HEK293T (cell line): ENCODE measurements around the gene ARFIP1.
"Not testable (repeated sequence)": the region's sequence is repeated elsewhere in the genome, so short reads cannot be mapped to it uniquely, and the experiment has no call there.

Source experiments
- CTCF ChIA-PET: fragments of 350-600 bp; formaldehyde crosslinking; extraction: SDS; loops from one replicate; lab custom pipeline; 2021; ENCODE audit warnings: antibody characterized with exemption, inconsistent platforms; lab: Yijun Ruan, JAX
- POLR2A ChIA-PET: fragments of 350-600 bp; formaldehyde crosslinking; extraction: SDS; loops from one replicate; lab custom pipeline; 2020; ENCODE audit warnings: antibody characterized with exemption, inconsistent platforms; lab: Yijun Ruan, JAX
- DNase-seq: peaks from one replicate; pipeline ENCODE4 v3.0.0; 2012; ENCODE audit warnings: mixed read lengths; ENCODE audit errors: extremely low spot score
- ARNT ChIP-seq: fragments of 450-650 bp; IDR thresholded peaks from 2 replicates; pipeline ENCODE4 v1.6.1; 2017; ENCODE audit warnings: mild to moderate bottlenecking
- BHLHE40 ChIP-seq: fragments of 450-650 bp; IDR thresholded peaks from 2 replicates; pipeline ENCODE4 v1.6.1; 2016; ENCODE audit warnings: mild to moderate bottlenecking, moderate library complexity, borderline replicate concordance
- CTBP1 ChIP-seq: fragments of 450-650 bp; IDR thresholded peaks from 2 replicates; pipeline ENCODE4 v1.6.1; 2016; ENCODE audit warnings: borderline replicate concordance
- ELF4 ChIP-seq: fragments of 450-650 bp; IDR thresholded peaks from 2 replicates; pipeline ENCODE4 v1.6.1; 2017; ENCODE audit warnings: antibody characterized with exemption
- FOXA1 ChIP-seq: fragments of 450-650 bp; IDR thresholded peaks from 2 replicates; pipeline ENCODE4 v1.6.1; 2016; ENCODE audit warnings: mild to moderate bottlenecking
- FOXK2 ChIP-seq: fragments of 450-650 bp; IDR thresholded peaks from 2 replicates; pipeline ENCODE4 v1.6.1; 2016; ENCODE audit warnings: mild to moderate bottlenecking
- FOXM1 ChIP-seq: fragments of 450-650 bp; IDR thresholded peaks from 2 replicates; pipeline ENCODE4 v1.6.1; 2017; ENCODE audit warnings: mild to moderate bottlenecking, borderline replicate concordance
- HDGF ChIP-seq: fragments of 450-650 bp; IDR thresholded peaks from 2 replicates; pipeline ENCODE4 v1.6.1; 2017; ENCODE audit warnings: antibody characterized with exemption, borderline replicate concordance
- L3MBTL2 ChIP-seq: fragments of 450-650 bp; conservative IDR thresholded peaks from 2 replicates; pipeline ENCODE4 v1.6.1; 2016; ENCODE audit warnings: mild to moderate bottlenecking
- LEF1 ChIP-seq: fragments of 450-650 bp; IDR thresholded peaks from 2 replicates; pipeline ENCODE4 v1.6.1; 2017; ENCODE audit warnings: mild to moderate bottlenecking, borderline replicate concordance
- NFRKB ChIP-seq: fragments of 450-650 bp; IDR thresholded peaks from 2 replicates; pipeline ENCODE4 v1.6.1; 2016; ENCODE audit warnings: mild to moderate bottlenecking, moderate library complexity
- SP1 ChIP-seq: fragments of 450-650 bp; IDR thresholded peaks from 2 replicates; pipeline ENCODE4 v1.6.1; 2017
- SUZ12 ChIP-seq: fragments of 450-650 bp; IDR thresholded peaks from 2 replicates; pipeline ENCODE4 v1.6.1; 2016; ENCODE audit warnings: mild to moderate bottlenecking
- TARDBP ChIP-seq: fragments of 450-650 bp; IDR thresholded peaks from 2 replicates; pipeline ENCODE4 v1.6.1; 2016
- ZNF384 ChIP-seq: fragments of 450-650 bp; IDR thresholded peaks from 2 replicates; pipeline ENCODE4 v1.6.1; 2016
- TF ChIP-seq, protein P1 (sequence below): fragments of 450-650 bp; IDR thresholded peaks from 2 replicates; pipeline ENCODE4 v1.6.1; 2016

The ARFIP1 gene

GRCh38 chr4:152886201-152886600 lies 106.4 kb downstream of the ARFIP1 start:
- CTCF ChIA-PET: interaction anchor here (0.7 kb wide), 1 partner anchor 265 kb away, joined by 3 read pairs; no protein-coding TSS in a partner anchor

DNA sequence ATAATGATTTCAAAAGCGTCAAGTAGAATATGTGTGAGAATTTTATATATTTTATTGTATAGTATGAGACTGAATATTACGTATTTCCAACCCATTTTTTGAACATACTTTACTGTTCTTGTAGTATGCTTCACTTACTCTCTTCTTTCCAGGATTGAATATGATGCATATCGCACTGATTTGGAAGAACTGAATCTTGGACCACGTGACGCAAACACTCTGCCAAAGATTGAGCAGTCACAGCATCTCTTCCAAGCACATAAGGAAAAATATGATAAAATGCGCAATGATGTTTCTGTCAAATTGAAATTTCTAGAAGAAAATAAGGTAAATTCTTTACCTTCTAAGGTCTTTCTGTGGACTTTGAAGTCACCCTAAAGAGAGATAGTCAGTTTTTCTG lies 108.2 kb downstream of the ARFIP1 start:
- ChIA-PET POLR2A (no interaction called here), CTCF (no interaction called here)
- no peak for DNase-seq
- no peak for TF ChIP-seq HDGF

More at GRCh38 chr4:152886201-152886600, 106.4 kb downstream of the ARFIP1 start:
- DNase-seq: no peak
- POLR2A ChIA-PET: no interaction called here
- TF ChIP-seq SUZ12 (no peak), TARDBP (no peak), FOXM1 (no peak), CTBP1 (no peak), BHLHE40 (no peak), FOXA1 (no peak), NFRKB (no peak), SP1 (no peak), FOXK2 (no peak), ARNT (no peak), HDGF (no peak), LEF1 (no peak), ELF4 (no peak), ZNF384 (no peak), L3MBTL2 (no peak)
- TF ChIP-seq, protein P1, sequence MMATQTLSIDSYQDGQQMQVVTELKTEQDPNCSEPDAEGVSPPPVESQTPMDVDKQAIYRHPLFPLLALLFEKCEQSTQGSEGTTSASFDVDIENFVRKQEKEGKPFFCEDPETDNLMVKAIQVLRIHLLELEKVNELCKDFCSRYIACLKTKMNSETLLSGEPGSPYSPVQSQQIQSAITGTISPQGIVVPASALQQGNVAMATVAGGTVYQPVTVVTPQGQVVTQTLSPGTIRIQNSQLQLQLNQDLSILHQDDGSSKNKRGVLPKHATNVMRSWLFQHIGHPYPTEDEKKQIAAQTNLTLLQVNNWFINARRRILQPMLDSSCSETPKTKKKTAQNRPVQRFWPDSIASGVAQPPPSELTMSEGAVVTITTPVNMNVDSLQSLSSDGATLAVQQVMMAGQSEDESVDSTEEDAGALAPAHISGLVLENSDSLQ: no peak

DNA sequence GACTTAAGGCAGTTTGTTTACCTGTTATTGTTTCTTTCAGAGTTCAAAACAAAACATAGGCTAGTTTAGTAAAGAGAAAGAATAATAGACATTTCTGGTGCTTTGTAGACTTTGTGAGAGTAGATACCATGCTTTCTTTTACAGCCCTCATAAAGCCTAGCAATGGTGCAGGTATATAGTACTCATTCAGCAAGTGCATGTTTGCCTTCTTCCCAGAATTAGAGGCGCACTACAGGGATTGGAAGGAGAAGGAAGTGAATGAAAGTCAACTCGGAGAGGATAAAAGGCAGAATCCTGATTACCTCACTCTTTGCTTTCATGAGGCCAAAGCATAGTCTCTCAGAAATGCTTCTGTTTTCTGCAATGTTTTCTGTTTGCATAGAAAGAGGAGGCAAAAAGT lies 113.2 kb downstream of the ARFIP1 start:
- POLR2A ChIA-PET: no interaction called here
- no peak for DNase-seq
- TF ChIP-seq LEF1: no peak
- no peak for TF ChIP-seq SP1
- CTCF ChIA-PET: interaction anchor here (0.8 kb wide), 1 partner anchor 15 kb away, joined by 4 read pairs; no protein-coding TSS in a partner anchor

- no peak for TF ChIP-seq FOXK2
- TF ChIP-seq CTBP1: no peak
- TF ChIP-seq, protein P1: no peak
- no peak for TF ChIP-seq SUZ12
- TF ChIP-seq ARNT: no peak
- no peak for TF ChIP-seq HDGF
- TF ChIP-seq SP1: no peak
- TF ChIP-seq LEF1: no peak
- TF ChIP-seq BHLHE40: no peak
- ChIA-PET POLR2A (no interaction called here), CTCF (no interaction called here)
- no peak for DNase-seq
Measured at GRCh38 chr4:152894673-152895072, 114.9 kb downstream of the ARFIP1 start.

- TF ChIP-seq FOXA1 (no peak), NFRKB (no peak)
- ChIA-PET CTCF (interaction anchor here (0.7 kb wide), 1 partner anchor 14 kb away, joined by 3 read pairs; no protein-coding TSS in a partner anchor), POLR2A (no interaction called here)
- DNase-seq: no peak
Measured at GRCh38 chr4:152896811-152897210, 117.1 kb downstream of the ARFIP1 start.

DNA sequence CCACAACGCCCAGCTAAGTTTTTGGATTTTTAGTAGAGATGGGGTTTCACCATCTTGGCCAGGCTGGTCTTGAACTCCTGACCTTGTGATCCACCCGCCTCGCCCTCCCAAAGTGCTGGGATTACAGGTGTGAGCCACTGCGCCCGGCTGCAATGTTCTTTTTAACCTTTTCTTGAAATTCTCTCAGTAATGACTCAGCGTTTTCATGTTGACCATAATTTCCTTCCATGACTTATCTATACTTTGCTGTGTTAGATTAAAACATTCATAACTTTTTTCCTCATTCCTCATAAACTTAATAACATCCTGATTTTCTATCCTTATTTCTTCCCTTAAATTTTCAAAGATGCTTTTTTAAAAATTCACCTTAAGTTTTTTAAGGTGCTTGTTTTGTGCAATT lies 118.4 kb downstream of the ARFIP1 start:
- POLR2A ChIA-PET, CTCF ChIA-PET: not testable (repeated sequence)

GRCh38 chr4:152898606-152899005 lies 118.9 kb downstream of the ARFIP1 start:
- CTCF ChIA-PET: no interaction called here
- TF ChIP-seq L3MBTL2 (no peak), FOXA1 (no peak), HDGF (no peak)
- no peak for DNase-seq
- POLR2A ChIA-PET: no interaction called here

More for the DNA sequence above, 118.4 kb downstream of the ARFIP1 start:
- not testable (repeated sequence) for DNase-seq

DNA sequence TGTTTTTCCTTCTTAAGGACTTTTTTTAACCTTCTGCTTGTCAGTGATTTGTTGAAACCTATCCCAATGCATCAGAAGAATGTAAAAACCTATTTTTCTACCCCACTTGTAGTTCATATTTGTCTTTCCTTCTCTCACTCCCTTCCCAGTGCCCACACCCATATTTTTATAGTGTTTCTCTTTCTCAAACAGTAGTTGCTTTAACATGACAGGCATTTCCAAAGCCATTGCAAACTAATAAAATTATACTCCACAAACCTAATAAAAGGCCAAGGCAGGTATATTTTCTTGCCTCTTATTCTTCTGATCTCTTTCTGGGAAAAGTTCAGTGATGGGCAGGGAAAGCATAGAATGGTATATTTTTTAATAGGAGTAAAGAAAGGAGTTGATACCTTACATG lies 120.6 kb downstream of the ARFIP1 start:
- ChIA-PET POLR2A (no interaction called here), CTCF (no interaction called here)
- TF ChIP-seq FOXA1 (no peak), FOXK2 (no peak), SUZ12 (no peak), ZNF384 (no peak), TARDBP (no peak), SP1 (no peak), ELF4 (no peak)
- DNase-seq: no peak

- POLR2A ChIA-PET: no interaction called here
- CTCF ChIA-PET: no interaction called here
- TF ChIP-seq SUZ12: no peak
- TF ChIP-seq FOXM1: no peak
- no peak for TF ChIP-seq ZNF384
- TF ChIP-seq CTBP1: no peak
- no peak for TF ChIP-seq HDGF
- TF ChIP-seq, protein P1: no peak
- TF ChIP-seq FOXA1: no peak
- no peak for TF ChIP-seq TARDBP
- TF ChIP-seq BHLHE40: no peak
- TF ChIP-seq ELF4: no peak
- TF ChIP-seq FOXK2: no peak
- no peak for DNase-seq
Measured at GRCh38 chr4:152901205-152901604, 121.5 kb downstream of the ARFIP1 start.
